Measurements from ENCODE around the gene UMAD1. TPM values are rescaled to one million over a fixed set of nuclear protein-coding genes. Genes with fewer than 3 reads are reported as not detected.
"Not testable (repeated sequence)": the region's sequence is repeated elsewhere in the genome, so short reads cannot be mapped to it uniquely, and the experiment has no call there.

Gene UMAD1
- total RNA-seq, 2 donors from 2014 or later = 9.3 to 11.4 TPM

DNA sequence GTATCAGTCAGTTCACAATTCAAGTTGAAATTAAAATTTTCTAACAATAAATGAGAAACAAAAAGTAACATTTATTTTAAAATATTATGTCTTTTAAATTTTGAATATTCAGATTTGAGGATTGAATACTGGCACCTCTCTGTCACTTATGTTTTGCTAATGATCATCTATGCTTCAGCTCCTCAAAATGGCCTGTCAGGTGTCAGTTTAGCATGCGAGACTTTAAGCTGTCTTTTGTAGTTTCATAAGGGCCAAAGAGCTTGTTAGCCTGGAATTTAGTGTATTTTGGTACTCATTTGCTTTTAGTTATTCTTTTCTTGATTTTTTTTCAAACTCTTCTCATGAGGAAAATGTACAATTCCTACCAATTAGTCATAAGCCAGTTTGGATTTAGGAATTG lies 179.9 kb downstream of the UMAD1 start:
- no peak for ATAC-seq
- peaks cover 30 to 35% of the 10 kb centered on the region in 2 donors for H3K4me1 Mint-ChIP-seq (ENCODE audit: low read depth in 2 of 2)
- no peaks in the 10 kb centered on the region for H3K27me3 Mint-ChIP-seq
- no peaks in the 10 kb centered on the region for H3K9me3 Mint-ChIP-seq
- no peak for DNase-seq (ENCODE audit: low spot score)
- no peak overlapping the region for H3K4me3 Mint-ChIP-seq
- no peak overlapping the region for H3K27ac Mint-ChIP-seq
- peaks cover 9% of the 10 kb centered on the region for H3K36me3 Mint-ChIP-seq

DNA sequence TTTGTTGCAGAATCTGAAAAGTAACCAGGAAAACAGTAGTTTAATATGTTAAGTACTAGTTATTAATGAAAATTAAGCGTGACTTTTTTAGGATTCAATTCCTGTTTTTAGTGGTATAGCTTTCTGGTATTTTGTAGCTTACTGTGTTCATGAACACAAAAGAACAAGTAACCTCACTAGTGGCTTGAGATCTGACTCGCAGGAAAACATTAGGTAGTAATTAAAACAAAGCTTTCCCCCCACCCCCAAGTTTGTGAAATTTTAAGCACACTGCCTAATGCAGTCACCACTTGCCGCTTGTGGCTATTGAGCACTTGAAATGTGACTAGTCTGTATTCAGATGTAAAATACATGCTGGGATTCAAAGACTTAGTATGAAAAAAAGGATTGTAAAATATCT lies 180.4 kb downstream of the UMAD1 start:
- Mint-ChIP-seq H3K4me3 (no peak overlapping the region), H3K4me1 (ENCODE audit: low read depth in 2 of 2) (peaks cover 25 to 29% of the 10 kb centered on the region in 2 donors), H3K9me3 (no peaks in the 10 kb centered on the region), H3K27ac (no peak overlapping the region), H3K27me3 (no peaks in the 10 kb centered on the region), H3K36me3 (peaks cover 9% of the 10 kb centered on the region)
- DNase-seq (ENCODE audit: low spot score) (no peak), ATAC-seq (no peak)

DNA sequence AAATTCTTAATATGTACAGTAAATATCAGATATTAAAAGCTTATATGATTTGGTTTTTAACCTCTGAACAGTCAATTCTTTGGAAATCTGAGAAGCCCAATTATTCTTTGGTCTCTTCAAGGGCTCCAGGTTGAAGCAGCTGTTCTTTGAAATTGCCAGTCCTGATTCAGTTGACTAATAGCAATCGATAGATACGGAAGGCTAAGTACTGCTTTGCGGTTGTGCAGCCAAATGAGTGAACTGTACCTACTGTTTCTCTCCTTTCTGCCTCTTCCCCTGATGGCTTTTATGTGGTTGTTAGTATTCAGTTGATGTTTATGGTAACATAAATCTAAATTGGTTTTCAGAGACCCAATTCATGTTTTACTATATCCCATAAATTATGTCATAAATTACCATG lies 181.0 kb downstream of the UMAD1 start:
- no peak overlapping the region for H3K4me3 Mint-ChIP-seq
- DNase-seq (ENCODE audit: low spot score) (no peak), ATAC-seq (no peak)
- peaks cover 9% of the 10 kb centered on the region for H3K36me3 Mint-ChIP-seq
- H3K9me3 Mint-ChIP-seq = no peaks in the 10 kb centered on the region
- no peaks in the 10 kb centered on the region for H3K27me3 Mint-ChIP-seq
- H3K27ac Mint-ChIP-seq = no peak overlapping the region
- peaks cover 20 to 24% of the 10 kb centered on the region in 2 donors for H3K4me1 Mint-ChIP-seq (ENCODE audit: low read depth in 2 of 2)

DNA sequence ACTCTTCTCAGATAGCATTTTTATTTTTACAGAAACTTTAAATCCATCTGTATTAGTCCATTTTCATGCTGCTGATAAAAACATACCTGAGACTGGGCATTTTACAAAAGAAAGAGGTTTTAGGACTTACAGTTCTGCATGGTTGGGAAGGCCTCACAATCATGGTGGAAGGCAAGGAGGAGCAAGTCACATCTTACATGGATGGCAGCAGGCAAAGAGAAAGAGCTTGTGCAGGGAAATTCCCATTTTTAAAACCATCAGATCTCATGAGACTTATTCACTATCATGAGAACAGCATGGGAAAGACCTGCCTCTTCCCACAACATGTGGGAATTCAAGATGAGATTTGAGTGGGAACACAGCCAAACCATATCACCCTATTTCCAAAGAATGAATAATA lies 184.7 kb downstream of the UMAD1 start:
- H3K9me3 Mint-ChIP-seq; H3K36me3 Mint-ChIP-seq; H3K4me1 Mint-ChIP-seq (ENCODE audit: low read depth in 2 of 2); H3K27ac Mint-ChIP-seq; H3K4me3 Mint-ChIP-seq; ATAC-seq; H3K27me3 Mint-ChIP-seq; DNase-seq (ENCODE audit: low spot score): not testable (repeated sequence)

DNA sequence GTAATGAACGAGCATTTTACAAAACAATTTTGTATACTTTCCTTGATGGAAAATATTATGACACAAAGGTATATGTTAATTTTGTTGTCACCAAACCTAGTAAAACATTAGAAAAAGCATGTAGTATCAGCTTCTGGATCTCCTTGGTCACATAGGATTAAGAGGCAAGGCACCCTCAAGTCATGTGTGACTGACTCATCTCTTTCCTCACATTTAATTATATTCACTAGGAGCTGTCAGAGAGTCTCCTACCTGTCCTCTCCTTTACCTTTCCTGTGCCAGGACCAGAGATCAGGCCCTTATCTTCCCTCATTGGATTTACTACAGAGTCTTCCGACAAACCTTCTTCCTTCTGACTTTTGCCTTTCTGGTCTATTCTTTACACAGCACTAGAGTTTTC lies 189.1 kb downstream of the UMAD1 start:
- H3K27me3 Mint-ChIP-seq = no peaks in the 10 kb centered on the region
- no peak overlapping the region for H3K4me3 Mint-ChIP-seq
- peaks cover 20 to 24% of the 10 kb centered on the region in 2 donors for H3K4me1 Mint-ChIP-seq (ENCODE audit: low read depth in 2 of 2)
- ATAC-seq (no peak), DNase-seq (ENCODE audit: low spot score) (no peak)
- H3K27ac Mint-ChIP-seq = peak overlapping the region in 1 of 2 donors; percentile 1
- H3K9me3 Mint-ChIP-seq = peaks cover 6% of the 10 kb centered on the region
- peaks cover 6% of the 10 kb centered on the region for H3K36me3 Mint-ChIP-seq

GRCh38 chr7:7830122-7830878 lies 189.7 kb downstream of the UMAD1 start:
- Mint-ChIP-seq H3K27ac (peak overlapping the region in 1 of 2 donors; percentile 1), H3K4me3 (no peak overlapping the region), H3K4me1 (ENCODE audit: low read depth in 2 of 2) (peaks cover 22 to 27% of the 10 kb centered on the region in 2 donors), H3K27me3 (no peaks in the 10 kb centered on the region), H3K36me3 (peaks cover 1% of the 10 kb centered on the region), H3K9me3 (peaks cover 6% of the 10 kb centered on the region)
- DNase-seq (ENCODE audit: low spot score) = no peak
- ATAC-seq = no peak

DNA sequence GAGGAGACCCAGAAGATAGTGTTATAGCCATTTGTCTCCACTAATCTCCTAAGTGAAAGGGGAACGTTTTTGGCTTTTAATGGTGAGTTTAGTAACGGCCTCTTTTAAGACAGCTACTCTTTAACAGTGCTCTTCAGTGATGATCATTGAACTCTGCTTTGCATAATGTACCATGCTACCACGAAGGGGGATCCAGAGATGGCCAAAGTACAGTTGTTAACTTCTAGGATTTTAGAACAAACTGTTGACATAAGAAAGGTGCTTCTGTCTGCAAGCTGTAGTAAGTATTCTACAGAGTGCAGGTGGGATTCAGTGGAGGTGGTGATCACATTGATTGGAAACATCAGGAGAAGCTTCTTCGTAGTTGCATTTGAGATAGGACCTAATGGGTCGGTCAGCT lies 192.0 kb downstream of the UMAD1 start:
- Mint-ChIP-seq H3K27ac (no peak overlapping the region), H3K4me1 (ENCODE audit: low read depth in 2 of 2) (peaks cover 22 to 27% of the 10 kb centered on the region in 2 donors), H3K27me3 (no peaks in the 10 kb centered on the region), H3K36me3 (no peaks in the 10 kb centered on the region), H3K4me3 (no peak overlapping the region), H3K9me3 (peaks cover 6% of the 10 kb centered on the region)
- ATAC-seq (no peak), DNase-seq (ENCODE audit: low spot score) (no peak)

DNA sequence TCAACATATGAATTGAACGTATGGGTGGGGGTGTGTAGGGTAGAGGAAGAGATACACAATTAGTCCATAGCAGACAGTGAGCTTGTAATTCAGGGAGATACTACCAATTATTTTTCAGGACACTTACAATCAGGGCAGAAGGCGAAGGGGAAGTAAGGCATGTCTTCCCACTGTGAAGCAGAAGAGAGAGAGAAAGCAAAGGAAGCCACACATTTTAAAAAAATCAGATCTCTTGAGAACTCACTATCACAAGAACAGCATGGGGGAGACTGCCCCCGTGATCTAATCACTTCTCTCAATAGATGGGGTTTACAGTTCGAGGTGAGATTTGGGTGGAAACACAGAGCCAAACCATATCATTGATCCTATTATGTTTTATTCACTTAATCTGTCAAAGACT lies 194.2 kb downstream of the UMAD1 start:
- Mint-ChIP-seq H3K4me3 (no peak overlapping the region), H3K9me3 (peaks cover 6% of the 10 kb centered on the region), H3K27me3 (no peaks in the 10 kb centered on the region), H3K27ac (no peak overlapping the region), H3K36me3 (no peaks in the 10 kb centered on the region), H3K4me1 (ENCODE audit: low read depth in 2 of 2) (peaks cover 21 to 26% of the 10 kb centered on the region in 2 donors)
- no peak for DNase-seq (ENCODE audit: low spot score)
- ATAC-seq = no peak

- Mint-ChIP-seq H3K4me3 (no peak overlapping the region), H3K27ac (no peak overlapping the region), H3K9me3 (no peaks in the 10 kb centered on the region), H3K4me1 (ENCODE audit: low read depth in 2 of 2) (no peaks in the 10 kb centered on the region), H3K27me3 (no peaks in the 10 kb centered on the region), H3K36me3 (no peaks in the 10 kb centered on the region)
- ATAC-seq (no peak), DNase-seq (ENCODE audit: low spot score) (no peak)
These were observed 200.5 kb downstream of the UMAD1 start for GRCh38 chr7:7841027-7841426.

DNA sequence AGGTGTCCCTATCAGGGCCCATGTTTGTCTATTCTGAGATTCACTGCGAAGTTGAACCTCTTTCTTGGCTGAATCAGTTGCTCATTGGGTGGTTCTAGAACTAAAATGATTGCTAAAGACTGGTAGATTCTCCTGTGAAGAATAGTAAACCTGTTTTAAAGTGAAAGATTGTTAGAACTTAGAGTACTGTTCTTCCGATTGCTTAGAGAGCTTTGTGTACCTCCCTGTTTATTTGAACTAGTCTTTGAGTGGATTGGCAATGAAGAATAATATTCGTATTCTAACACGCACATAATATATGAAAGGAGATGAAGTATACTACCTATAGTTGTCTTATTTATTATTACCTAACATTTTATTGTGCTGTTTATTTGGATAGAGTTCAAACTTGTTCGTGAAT lies 202.7 kb downstream of the UMAD1 start:
- ATAC-seq = no peak
- DNase-seq (ENCODE audit: low spot score) = no peak
- Mint-ChIP-seq H3K36me3 (no peaks in the 10 kb centered on the region), H3K4me1 (ENCODE audit: low read depth in 2 of 2) (peaks cover 7 to 9% of the 10 kb centered on the region in 2 donors), H3K9me3 (peaks cover 1% of the 10 kb centered on the region), H3K27ac (peak overlapping the region in 1 of 2 donors; percentile 36), H3K4me3 (no peak overlapping the region), H3K27me3 (no peaks in the 10 kb centered on the region)

DNA sequence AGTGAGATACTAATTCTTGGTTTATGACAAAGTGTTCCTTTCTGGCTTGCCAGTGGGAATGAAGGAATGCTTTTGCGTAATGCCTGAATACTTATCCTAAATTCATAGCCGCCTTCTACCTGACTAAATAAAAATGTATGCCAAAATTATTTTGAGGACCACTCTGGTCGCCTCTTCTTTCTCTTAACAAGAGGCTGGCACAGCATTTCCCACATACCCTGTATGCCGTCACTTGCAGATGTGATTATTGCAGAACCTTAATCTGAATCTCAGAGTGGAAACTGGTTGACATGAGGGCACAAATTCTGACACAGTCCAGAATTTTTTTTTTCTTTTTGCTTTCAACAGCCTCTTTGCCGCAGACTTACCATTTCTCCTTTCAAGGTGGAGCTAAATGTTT lies 203.4 kb downstream of the UMAD1 start:
- Mint-ChIP-seq H3K27me3 (no peaks in the 10 kb centered on the region), H3K27ac (peak overlapping the region in 1 of 2 donors; percentile 36), H3K9me3 (peaks cover 3% of the 10 kb centered on the region), H3K4me3 (no peak overlapping the region), H3K4me1 (ENCODE audit: low read depth in 2 of 2) (peaks cover 12 to 16% of the 10 kb centered on the region in 2 donors), H3K36me3 (no peaks in the 10 kb centered on the region)
- DNase-seq (ENCODE audit: low spot score) (no peak), ATAC-seq (no peak)

DNA sequence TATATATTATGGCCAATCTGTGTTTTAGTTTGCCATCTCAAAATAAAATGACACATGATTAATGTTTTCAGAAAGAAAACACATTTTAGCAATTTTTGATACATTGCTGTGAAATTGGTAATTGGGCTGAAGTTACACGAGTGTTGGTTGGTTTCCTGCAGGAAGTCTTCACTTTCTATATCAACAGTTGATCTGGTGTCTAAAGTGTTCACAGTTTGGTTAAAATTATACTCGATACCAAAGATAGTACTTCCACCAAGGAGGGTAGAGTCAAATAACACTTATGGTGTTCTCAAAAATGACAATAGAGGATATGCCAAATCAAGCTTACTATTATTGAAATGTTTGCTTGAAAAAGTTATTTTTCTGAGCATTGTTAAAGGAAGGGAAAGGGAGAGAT lies 207.7 kb downstream of the UMAD1 start:
- Mint-ChIP-seq H3K9me3 (peaks cover 3% of the 10 kb centered on the region), H3K27me3 (no peaks in the 10 kb centered on the region), H3K4me3 (peak overlapping the region; percentile 72), H3K4me1 (ENCODE audit: low read depth in 2 of 2) (peaks cover 40 to 43% of the 10 kb centered on the region in 2 donors), H3K36me3 (peaks cover 7% of the 10 kb centered on the region), H3K27ac (peak overlapping the region; percentile 66 to 92)
- no peak for DNase-seq (ENCODE audit: low spot score)
- ATAC-seq = peak; percentile 64 to 80

DNA sequence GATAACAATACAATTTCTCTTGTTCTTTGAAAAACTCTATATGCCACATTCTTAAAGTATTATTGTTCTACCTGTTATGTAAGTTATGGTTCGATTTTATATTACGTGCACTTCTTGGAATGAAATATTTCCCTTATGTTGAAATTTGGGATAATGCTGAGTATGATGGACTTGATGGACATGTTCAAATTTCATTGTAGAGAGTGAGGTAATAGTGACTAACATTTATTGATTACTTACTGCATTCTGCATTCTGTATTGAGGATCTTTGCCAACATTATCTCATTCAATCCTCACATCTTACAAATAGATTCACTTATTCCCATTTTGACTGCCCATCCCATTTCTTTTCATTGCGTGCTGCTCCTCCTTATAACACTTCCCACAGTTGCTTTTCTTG lies 208.3 kb downstream of the UMAD1 start:
- ATAC-seq = no peak
- Mint-ChIP-seq H3K9me3 (peaks cover 3% of the 10 kb centered on the region), H3K36me3 (peaks cover 12% of the 10 kb centered on the region), H3K27me3 (no peaks in the 10 kb centered on the region), H3K27ac (peak overlapping the region; percentile 40 to 66), H3K4me1 (ENCODE audit: low read depth in 2 of 2) (peaks cover 40 to 43% of the 10 kb centered on the region in 2 donors), H3K4me3 (peak overlapping the region; percentile 22)
- DNase-seq (ENCODE audit: low spot score) = no peak

- DNase-seq (ENCODE audit: low spot score) (no peak), ATAC-seq (no peak)
- H3K9me3 Mint-ChIP-seq = peaks cover 9% of the 10 kb centered on the region
- no peak overlapping the region for H3K4me3 Mint-ChIP-seq
- H3K27me3 Mint-ChIP-seq = no peaks in the 10 kb centered on the region
- peaks cover 43% of the 10 kb centered on the region in 2 donors for H3K4me1 Mint-ChIP-seq (ENCODE audit: low read depth in 2 of 2)
- H3K36me3 Mint-ChIP-seq = peaks cover 20% of the 10 kb centered on the region
- H3K27ac Mint-ChIP-seq = peak overlapping the region in 1 of 2 donors; percentile 40
These were observed 209.6 kb downstream of the UMAD1 start for GRCh38 chr7:7850150-7850549.

- Mint-ChIP-seq H3K27me3 (no peaks in the 10 kb centered on the region), H3K36me3 (peaks cover 28% of the 10 kb centered on the region), H3K27ac (peak overlapping the region; percentile 90 to 92), H3K9me3 (peaks cover 16% of the 10 kb centered on the region), H3K4me3 (peak overlapping the region; percentile 60), H3K4me1 (ENCODE audit: low read depth in 2 of 2) (peaks cover 43 to 49% of the 10 kb centered on the region in 2 donors)
- ATAC-seq = peak; percentile 75
- DNase-seq (ENCODE audit: low spot score) = no peak
These were observed 210.8 kb downstream of the UMAD1 start for GRCh38 chr7:7851381-7851780.

Measured in natural killer cell treated with Interleukin-12 subunit alpha and Interleukin-12 subunit beta and Interleukin-15 and Interleukin-18, amount 100 ng/mL, for 72 hours (primary cell).